Natural killer cell (primary cell): ENCODE measurements around the gene MAN1C1. TPM values are rescaled to one million over a fixed set of nuclear protein-coding genes. Genes with fewer than 3 reads are reported as not detected.
A peak's percentile ranks its signal among the peaks of the same experiment; 100 is the strongest.

Source experiments
- ATAC-seq, 3 donors: fragments of 150-1000 bp in 2 of 3; fragments of 200-7000 bp in 1 of 3; cut with Tn5 transposase; 1 replicate in 1 of 3; 2 replicates in 2 of 3; pipeline ENCODE4 v1.10.0; 2021; ENCODE audit warnings: mild to moderate bottlenecking in 2 of 3, moderate library complexity in 2 of 3
- DNase-seq, 2 donors: peaks; one replicate each; pipeline versions ENCODE4 v3.0.0 to v3.0.0-alpha.2; 2013 to 2021; ENCODE audit warnings: mixed read lengths in 1 of 2
- H3K27ac ChIP-seq: one replicate; pipeline ENCODE4 v1.5.1; 2013; ENCODE audit warnings: mild to moderate bottlenecking, low read length
- H3K27me3 ChIP-seq: one replicate; pipeline ENCODE4 v1.6.1; 2013; ENCODE audit warnings: low read length; ENCODE audit not compliant: control insufficient read depth, insufficient read depth
- H3K36me3 ChIP-seq: one replicate; pipeline ENCODE4 v1.6.1; 2013; ENCODE audit warnings: low read length; ENCODE audit not compliant: control insufficient read depth, insufficient read depth
- H3K4me1 ChIP-seq: one replicate; pipeline ENCODE4 v1.6.1; 2013; ENCODE audit warnings: low read length; ENCODE audit not compliant: control insufficient read depth, insufficient read depth
- H3K4me3 ChIP-seq: one replicate; pipeline ENCODE4 v1.5.1; 2013; ENCODE audit warnings: low read length
- H3K9me3 ChIP-seq: one replicate; pipeline ENCODE4 v1.6.1; 2013; ENCODE audit warnings: low read length; ENCODE audit not compliant: control insufficient read depth, insufficient read depth
- H3K27ac Mint-ChIP-seq, 2 donors: one replicate each; pipeline ENCODE4 v1.8.0; 2022; ENCODE audit warnings: mild to moderate bottlenecking in 2 of 2, mixed read lengths in 2 of 2, moderate library complexity in 1 of 2
- H3K27me3 Mint-ChIP-seq, 2 donors: one replicate each; pipeline ENCODE4 v1.8.0; 2022; ENCODE audit warnings: low read depth in 2 of 2, mixed read lengths in 2 of 2
- H3K36me3 Mint-ChIP-seq: one replicate; pipeline ENCODE4 v1.8.0; 2022; ENCODE audit warnings: mixed read lengths
- H3K4me1 Mint-ChIP-seq, 2 donors: one replicate each; pipeline ENCODE4 v1.8.0; 2022; ENCODE audit warnings: mixed read lengths in 2 of 2
- H3K4me3 Mint-ChIP-seq: one replicate; pipeline ENCODE4 v1.8.0; 2022; ENCODE audit warnings: mild to moderate bottlenecking, moderate library complexity, mixed read lengths
- H3K9me3 Mint-ChIP-seq, 2 donors: one replicate each; pipeline ENCODE4 v1.8.0; 2022; ENCODE audit warnings: mixed read lengths in 2 of 2
- CTCF ChIP-seq: fragments of 200-600 bp; IDR thresholded peaks from one replicate; pipeline ENCODE4 v1.8.0; 2022; ENCODE audit warnings: antibody characterized with exemption
- WGBS: methylation state at CpG from one replicate; pipeline ENCODE4 v1.1.7; 2013; ENCODE audit warnings: missing lambda C conversion rate; ENCODE audit not compliant: insufficient coverage; 5-methylcytosine and 5-hydroxymethylcytosine counted together
- intact Hi-C: fragments of 100-400 bp; cut with micrococcal nuclease; formaldehyde crosslinking; loops from one replicate; pipeline ENCODE4 v1.14.2; 2022
- total RNA-seq, 4 donors: library from RNA; stranded (reverse); fragments of 120-200 nt in 1 of 4; gene quantifications; one replicate each; pipeline versions ENCODE4 v1.2.3 to v1.2.4, GENCODE V29; 2013 to 2022

Gene MAN1C1
- total RNA-seq, 3 donors from 2014 or later (not counting 1 experiment from before 2014, with no cell fraction given) = 3.6 to 7.5 (median 7.1) TPM

- no peak for TF ChIP-seq CTCF
- Mint-ChIP-seq H3K9me3 (no peaks in the 10 kb centered on the region), H3K36me3 (no peaks in the 10 kb centered on the region), H3K4me1 (peaks cover 0 to 13% of the 10 kb centered on the region in 2 donors), H3K27me3 (peaks cover 0 to 3% of the 10 kb centered on the region in 2 donors), H3K27ac (no peak overlapping the region), H3K4me3 (no peak overlapping the region)
- WGBS = 57% methylated on average over 8 of the region's 8 CpGs
- Histone ChIP-seq H3K4me3 (no peak overlapping the region), H3K27me3 (no peaks in the 10 kb centered on the region), H3K9me3 (no peaks in the 10 kb centered on the region), H3K4me1 (peaks cover 10% of the 10 kb centered on the region), H3K27ac (no peak overlapping the region), H3K36me3 (no peaks in the 10 kb centered on the region)
- ATAC-seq = no peak
- intact Hi-C loops = no loop called here
- peak in 1 of 2 donors; percentile 39 for DNase-seq
Observed at GRCh38 chr1:25765136-25765922, 148.7 kb downstream of the MAN1C1 start.

GRCh38 chr1:25765923-25766589 is 149.5 kb downstream of the MAN1C1 start:
- Mint-ChIP-seq H3K4me1 (peaks cover 0 to 13% of the 10 kb centered on the region in 2 donors), H3K27me3 (peaks cover 4 to 9% of the 10 kb centered on the region in 2 donors), H3K27ac (no peak overlapping the region), H3K4me3 (no peak overlapping the region), H3K36me3 (no peaks in the 10 kb centered on the region), H3K9me3 (no peaks in the 10 kb centered on the region)
- ATAC-seq (no peak), DNase-seq (peak in 1 of 2 donors; percentile 48)
- H3K36me3 ChIP-seq = no peaks in the 10 kb centered on the region
- no peak overlapping the region for H3K4me3 ChIP-seq
- WGBS = 63% methylated on average over 10 of the region's 13 CpGs
- H3K27me3 ChIP-seq = no peaks in the 10 kb centered on the region
- H3K9me3 ChIP-seq = no peaks in the 10 kb centered on the region
- H3K4me1 ChIP-seq = peaks cover 10% of the 10 kb centered on the region
- TF ChIP-seq CTCF = no peak
- no peak overlapping the region for H3K27ac ChIP-seq
- intact Hi-C loops = no loop called here

DNA sequence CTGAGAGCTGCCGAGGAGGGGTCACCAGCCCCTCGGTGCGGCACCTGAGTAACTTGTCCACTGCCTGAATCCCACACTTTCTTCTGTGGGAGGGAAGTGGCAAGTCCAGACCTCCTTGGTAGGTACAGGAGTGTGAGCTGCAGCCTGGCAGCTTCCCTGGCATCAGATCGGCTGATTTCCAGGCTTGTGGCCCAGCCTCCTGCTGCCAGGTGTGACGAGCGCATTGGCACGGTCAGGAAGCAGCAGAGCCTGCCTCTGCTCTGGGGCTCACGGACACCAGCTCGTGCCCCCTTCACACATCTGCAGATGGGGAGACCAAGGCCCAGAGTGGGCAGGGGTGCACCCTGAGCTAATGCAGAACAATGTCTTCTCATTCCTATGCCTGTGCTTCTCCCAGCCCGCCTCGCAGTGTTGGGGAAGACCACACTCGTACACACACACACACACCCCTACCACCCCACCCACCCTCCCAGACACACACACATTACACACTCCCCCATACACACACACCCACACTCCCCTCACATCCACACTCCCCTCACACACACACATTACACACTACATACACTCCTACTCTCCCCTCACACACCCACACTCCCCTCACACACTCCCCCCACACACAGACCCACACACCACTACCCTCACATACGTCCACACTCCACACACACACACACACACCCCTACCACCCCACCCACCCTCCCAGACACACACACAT is 150.3 kb downstream of the MAN1C1 start:
- Mint-ChIP-seq H3K36me3 (no peaks in the 10 kb centered on the region), H3K4me3 (no peak overlapping the region)

More for the DNA sequence above, 150.3 kb downstream of the MAN1C1 start:
- Histone ChIP-seq H3K27ac (no peak overlapping the region), H3K4me3 (no peak overlapping the region), H3K36me3 (no peaks in the 10 kb centered on the region), H3K27me3 (no peaks in the 10 kb centered on the region), H3K4me1 (peaks cover 14% of the 10 kb centered on the region), H3K9me3 (no peaks in the 10 kb centered on the region)
- Mint-ChIP-seq H3K27me3 (peaks cover 9 to 12% of the 10 kb centered on the region in 2 donors), H3K27ac (no peak overlapping the region), H3K9me3 (no peaks in the 10 kb centered on the region), H3K4me1 (peaks cover 0 to 13% of the 10 kb centered on the region in 2 donors)
- no peak for ATAC-seq
- TF ChIP-seq CTCF = no peak
- intact Hi-C loops = no loop called here
- DNase-seq = no peak
- WGBS = 88% methylated on average over 13 of the region's 13 CpGs
